GM12878 (cell line): Measurements from ENCODE around the gene RPL7A. TPM values are rescaled to one million over a fixed set of nuclear protein-coding genes. Genes with fewer than 3 reads are reported as not detected.

Source experiments
- BACH1 ChIP-seq: fragments of 450-650 bp; IDR thresholded peaks from 2 replicates; pipeline ENCODE4 v1.6.1; 2017; ENCODE audit warnings: mild to moderate bottlenecking, borderline replicate concordance
- BHLHE40 ChIP-seq, 2 experiments: fragments of 450-650 bp in 1 of 2; IDR thresholded peaks; 2 replicates each; pipeline ENCODE4 v1.6.1; 2011 to 2017; ENCODE audit warnings: low read depth in 2 of 2, borderline replicate concordance in 1 of 2, improper control_type of control experiment in 1 of 2, low read length in 1 of 2, mild to moderate bottlenecking in 1 of 2
- ETV6 ChIP-seq, 2 experiments: fragments of 450-650 bp in 1 of 2; IDR thresholded peaks in 1 of 2; conservative IDR thresholded peaks in 1 of 2; 2 replicates each; pipeline ENCODE4 v1.6.1; 2014; ENCODE audit warnings: antibody characterized with exemption in 1 of 2, borderline replicate concordance in 1 of 2, low read depth in 1 of 2, mild to moderate bottlenecking in 1 of 2, moderate library complexity in 1 of 2
- EZH2 ChIP-seq: IDR thresholded peaks from 2 replicates; pipeline ENCODE4 v1.6.1; 2012; ENCODE audit warnings: low read depth, mild to moderate bottlenecking, control low read depth, inconsistent platforms, low read length, borderline replicate concordance; ENCODE audit not compliant: control insufficient read depth
- FOS ChIP-seq: IDR thresholded peaks from 3 replicates; pipeline ENCODE4 v1.6.1; 2011; ENCODE audit warnings: borderline replicate concordance; ENCODE audit not compliant: insufficient read length; ENCODE audit errors: extremely low read depth
- HDGF ChIP-seq: fragments of 450-650 bp; IDR thresholded peaks from 2 replicates; pipeline ENCODE4 v1.6.1; 2016; ENCODE audit warnings: antibody characterized with exemption
- MYB ChIP-seq: fragments of 150-350 bp; IDR thresholded peaks from 2 replicates; pipeline ENCODE4 v1.6.1; 2014; ENCODE audit warnings: mild to moderate bottlenecking, low read depth, low read length, borderline replicate concordance
- NFYA ChIP-seq: IDR thresholded peaks from 2 replicates; pipeline ENCODE4 v1.6.1; 2011; ENCODE audit warnings: low read depth, mild to moderate bottlenecking, low read length, improper control_type of control experiment, borderline replicate concordance
- PML ChIP-seq: IDR thresholded peaks from 2 replicates; pipeline ENCODE4 v1.6.1; 2012; ENCODE audit warnings: low read length, inconsistent platforms
- POLR2A ChIP-seq: IDR thresholded peaks from 2 replicates; pipeline ENCODE4 v1.6.1; 2011; ENCODE audit warnings: low read depth, mild to moderate bottlenecking, low read length
- RUNX3 ChIP-seq: IDR thresholded peaks from 2 replicates; pipeline ENCODE4 v1.6.1; 2012; ENCODE audit warnings: low read length, inconsistent platforms
- SMAD5 ChIP-seq: IDR thresholded peaks from 2 replicates; pipeline ENCODE4 v1.6.1; 2016; ENCODE audit warnings: antibody characterized with exemption, low read depth
- SP1 ChIP-seq: IDR thresholded peaks from one replicate; pipeline ENCODE4 v1.6.1; 2011; ENCODE audit warnings: low read depth, low read length
- TARDBP ChIP-seq: IDR thresholded peaks from 2 replicates; pipeline ENCODE4 v1.6.1; 2016; ENCODE audit warnings: borderline replicate concordance
- TBL1XR1 ChIP-seq: IDR thresholded peaks from 2 replicates; pipeline ENCODE4 v1.6.1; 2012; ENCODE audit warnings: low read depth, low read length, improper control_type of control experiment
- TCF3 ChIP-seq: IDR thresholded peaks from 2 replicates; pipeline ENCODE4 v1.6.1; 2012; ENCODE audit warnings: low read depth, mild to moderate bottlenecking, low read length, borderline replicate concordance; ENCODE audit not compliant: insufficient read depth
- ZNF622 ChIP-seq: fragments of 450-650 bp; IDR thresholded peaks from 2 replicates; pipeline ENCODE4 v1.6.1; 2017; ENCODE audit warnings: mild to moderate bottlenecking, inconsistent platforms
- polyA plus RNA-seq, 11 experiments: library from polyadenylated mRNA; depleted of rRNA in 4 of 11; unstranded in 6 of 11; stranded (reverse) in 5 of 11; fragments of >200 nt; fragmentation: Nextera tagmentation in 4 of 11; fragmentation: Illumina TruSeq in 1 of 11; extraction: Ambion mirVana in 4 of 11; extraction: Trizol in 1 of 11; gene quantifications; 1 replicate in 1 of 11; 2 replicates in 10 of 11; pipeline versions ENCODE4 v1.2.1 to v1.2.3, GENCODE V29; 2011 to 2016; ENCODE audit warnings: inconsistent platforms in 2 of 11, missing spikeins in 2 of 11, low read depth in 1 of 11
- total RNA-seq, 4 experiments: library from RNA; depleted of rRNA in 3 of 4; stranded (reverse); fragments of >200 nt in 3 of 4; fragmentation: Illumina TruSeq in 1 of 4; extraction: Trizol in 1 of 4; gene quantifications; 2 replicates each; pipeline versions ENCODE4 v1.2.1 to v1.2.3, GENCODE V29; 2013 to 2021
- TF ChIP-seq, protein P1 (sequence below): fragments of 450-650 bp; conservative IDR thresholded peaks from 2 replicates; pipeline ENCODE4 v1.6.1; 2017; ENCODE audit warnings: mild to moderate bottlenecking, moderate library complexity
- TF ChIP-seq, protein P2 (sequence below): IDR thresholded peaks from 2 replicates; pipeline ENCODE4 v1.6.1; 2011; ENCODE audit warnings: low read depth, low read length, improper control_type of control experiment, borderline replicate concordance
- TF ChIP-seq, protein P3 (sequence below): fragments of 450-650 bp; IDR thresholded peaks from 2 replicates; pipeline ENCODE4 v1.6.1; 2017; ENCODE audit warnings: borderline replicate concordance
- TF ChIP-seq, protein P4 (sequence below): fragments of 450-650 bp; formaldehyde crosslinking; IDR thresholded peaks from 2 replicates; pipeline ENCODE4 v1.4.0; 2022; ENCODE audit warnings: mild to moderate bottlenecking, moderate library complexity

The RPL7A gene
- total and polyA plus RNA-seq, 10 of the 15 experiments (the other 5 are each of a cell fraction or from before 2014, with no cell fraction given): 917 to 5,193 (median 3,326) TPM

DNA sequence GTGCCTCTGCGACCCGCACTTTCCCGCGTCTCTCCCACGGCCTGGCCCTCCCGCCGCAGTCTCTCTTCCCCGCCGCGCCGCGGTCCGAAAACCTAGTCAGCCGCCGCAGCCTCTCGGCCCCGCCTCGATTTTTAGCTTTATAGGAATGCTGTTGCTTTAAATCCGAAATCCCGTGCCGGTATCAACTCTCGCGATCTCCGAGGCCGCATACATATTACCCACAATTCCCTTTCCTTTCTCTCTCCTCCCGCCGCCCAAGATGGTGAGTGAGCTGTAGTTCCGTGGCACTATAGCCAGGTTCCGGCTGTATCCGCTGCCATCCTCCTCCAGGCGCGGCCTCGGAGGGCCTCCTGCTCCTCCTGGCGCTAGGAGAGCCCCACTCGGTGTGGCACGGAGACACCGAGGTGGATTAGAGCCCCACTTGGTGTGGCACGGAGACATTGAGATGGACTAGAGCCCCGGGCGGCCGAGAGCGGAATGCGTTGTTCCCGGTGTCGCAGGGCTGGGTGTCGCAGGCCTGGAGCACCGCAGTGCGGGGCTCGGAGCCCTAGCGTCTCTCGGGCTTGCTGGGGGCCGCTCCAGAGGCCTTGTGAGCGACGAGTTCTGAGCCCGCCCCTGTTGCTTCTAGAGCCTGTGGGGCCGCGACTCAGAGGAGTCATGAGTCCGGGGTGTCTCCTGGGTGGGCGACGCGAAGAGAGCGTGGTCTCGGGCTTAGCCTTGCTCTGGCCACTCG lies at the start of gene RPL7A, which contains the start of gene MED22 (continued):
- TF ChIP-seq, protein P1, sequence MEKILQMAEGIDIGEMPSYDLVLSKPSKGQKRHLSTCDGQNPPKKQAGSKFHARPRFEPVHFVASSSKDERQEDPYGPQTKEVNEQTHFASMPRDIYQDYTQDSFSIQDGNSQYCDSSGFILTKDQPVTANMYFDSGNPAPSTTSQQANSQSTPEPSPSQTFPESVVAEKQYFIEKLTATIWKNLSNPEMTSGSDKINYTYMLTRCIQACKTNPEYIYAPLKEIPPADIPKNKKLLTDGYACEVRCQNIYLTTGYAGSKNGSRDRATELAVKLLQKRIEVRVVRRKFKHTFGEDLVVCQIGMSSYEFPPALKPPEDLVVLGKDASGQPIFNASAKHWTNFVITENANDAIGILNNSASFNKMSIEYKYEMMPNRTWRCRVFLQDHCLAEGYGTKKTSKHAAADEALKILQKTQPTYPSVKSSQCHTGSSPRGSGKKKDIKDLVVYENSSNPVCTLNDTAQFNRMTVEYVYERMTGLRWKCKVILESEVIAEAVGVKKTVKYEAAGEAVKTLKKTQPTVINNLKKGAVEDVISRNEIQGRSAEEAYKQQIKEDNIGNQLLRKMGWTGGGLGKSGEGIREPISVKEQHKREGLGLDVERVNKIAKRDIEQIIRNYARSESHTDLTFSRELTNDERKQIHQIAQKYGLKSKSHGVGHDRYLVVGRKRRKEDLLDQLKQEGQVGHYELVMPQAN: peak; percentile 85
- TF ChIP-seq SP1 (peak; percentile 75), BHLHE40 (IDR thresholded peaks at IDR 0.05; ENCODE audit: borderline replicate concordance in 1 of 2, low read depth in 2 of 2, low read length in 1 of 2) (peak; percentile 46 to 67; a peak in 2 of 4 replicates), RUNX3 (peak; percentile 73), TCF3 (no peak), POLR2A (peak; percentile 99), BACH1 (peak; percentile 76; the same call in 1 of the 2 replicates), PML (peak; percentile 99), MYB (no peak), SMAD5 (peak; percentile 99), TARDBP (0 out of 2 replicates have a peak, but pooled peaks have one; percentile 45), TBL1XR1 (no peak), FOS (no peak), NFYA (no peak), ETV6 (conservative IDR thresholded peaks at IDR 0.05 in 1 of 2, IDR thresholded peaks at IDR 0.05 in 1 of 2; ENCODE audit: borderline replicate concordance in 1 of 2, low read depth in 1 of 2) (no peak), ZNF622 (no peak), HDGF (peak; percentile 70; the same call in 1 of the 2 replicates), EZH2 (no peak)
- TF ChIP-seq, protein P2, sequence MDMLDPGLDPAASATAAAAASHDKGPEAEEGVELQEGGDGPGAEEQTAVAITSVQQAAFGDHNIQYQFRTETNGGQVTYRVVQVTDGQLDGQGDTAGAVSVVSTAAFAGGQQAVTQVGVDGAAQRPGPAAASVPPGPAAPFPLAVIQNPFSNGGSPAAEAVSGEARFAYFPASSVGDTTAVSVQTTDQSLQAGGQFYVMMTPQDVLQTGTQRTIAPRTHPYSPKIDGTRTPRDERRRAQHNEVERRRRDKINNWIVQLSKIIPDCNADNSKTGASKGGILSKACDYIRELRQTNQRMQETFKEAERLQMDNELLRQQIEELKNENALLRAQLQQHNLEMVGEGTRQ: no peak
- TF ChIP-seq, protein P3, sequence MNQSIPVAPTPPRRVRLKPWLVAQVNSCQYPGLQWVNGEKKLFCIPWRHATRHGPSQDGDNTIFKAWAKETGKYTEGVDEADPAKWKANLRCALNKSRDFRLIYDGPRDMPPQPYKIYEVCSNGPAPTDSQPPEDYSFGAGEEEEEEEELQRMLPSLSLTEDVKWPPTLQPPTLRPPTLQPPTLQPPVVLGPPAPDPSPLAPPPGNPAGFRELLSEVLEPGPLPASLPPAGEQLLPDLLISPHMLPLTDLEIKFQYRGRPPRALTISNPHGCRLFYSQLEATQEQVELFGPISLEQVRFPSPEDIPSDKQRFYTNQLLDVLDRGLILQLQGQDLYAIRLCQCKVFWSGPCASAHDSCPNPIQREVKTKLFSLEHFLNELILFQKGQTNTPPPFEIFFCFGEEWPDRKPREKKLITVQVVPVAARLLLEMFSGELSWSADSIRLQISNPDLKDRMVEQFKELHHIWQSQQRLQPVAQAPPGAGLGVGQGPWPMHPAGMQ: peak; percentile 86
- TF ChIP-seq, protein P4, sequence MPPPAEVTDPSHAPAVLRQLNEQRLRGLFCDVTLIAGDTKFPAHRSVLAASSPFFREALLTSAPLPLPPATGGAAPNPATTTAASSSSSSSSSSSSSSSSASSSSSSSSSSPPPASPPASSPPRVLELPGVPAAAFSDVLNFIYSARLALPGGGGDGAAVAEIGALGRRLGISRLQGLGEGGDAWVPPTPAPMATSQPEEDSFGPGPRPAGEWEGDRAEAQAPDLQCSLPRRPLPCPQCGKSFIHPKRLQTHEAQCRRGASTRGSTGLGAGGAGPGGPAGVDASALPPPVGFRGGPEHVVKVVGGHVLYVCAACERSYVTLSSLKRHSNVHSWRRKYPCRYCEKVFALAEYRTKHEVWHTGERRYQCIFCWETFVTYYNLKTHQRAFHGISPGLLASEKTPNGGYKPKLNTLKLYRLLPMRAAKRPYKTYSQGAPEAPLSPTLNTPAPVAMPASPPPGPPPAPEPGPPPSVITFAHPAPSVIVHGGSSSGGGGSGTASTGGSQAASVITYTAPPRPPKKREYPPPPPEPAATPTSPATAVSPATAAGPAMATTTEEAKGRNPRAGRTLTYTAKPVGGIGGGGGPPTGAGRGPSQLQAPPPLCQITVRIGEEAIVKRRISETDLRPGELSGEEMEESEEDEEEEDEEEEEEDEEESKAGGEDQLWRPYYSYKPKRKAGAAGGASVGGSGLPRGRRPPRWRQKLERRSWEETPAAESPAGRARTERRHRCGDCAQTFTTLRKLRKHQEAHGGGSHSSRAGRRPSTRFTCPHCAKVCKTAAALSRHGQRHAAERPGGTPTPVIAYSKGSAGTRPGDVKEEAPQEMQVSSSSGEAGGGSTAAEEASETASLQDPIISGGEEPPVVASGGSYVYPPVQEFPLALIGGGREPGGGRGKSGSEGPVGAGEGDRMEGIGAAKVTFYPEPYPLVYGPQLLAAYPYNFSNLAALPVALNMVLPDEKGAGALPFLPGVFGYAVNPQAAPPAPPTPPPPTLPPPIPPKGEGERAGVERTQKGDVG (CRISPR knock-in tag): no peak
